Measurements from ENCODE around the gene ARMC7. TPM values are rescaled to one million over a fixed set of nuclear protein-coding genes. Genes with fewer than 3 reads are reported as not detected.
"Not testable (repeated sequence)": the region's sequence is repeated elsewhere in the genome, so short reads cannot be mapped to it uniquely, and the experiment has no call there.

ARMC7 gene
- total RNA-seq, 1 donor from 2014 or later: 13.0 TPM

DNA sequence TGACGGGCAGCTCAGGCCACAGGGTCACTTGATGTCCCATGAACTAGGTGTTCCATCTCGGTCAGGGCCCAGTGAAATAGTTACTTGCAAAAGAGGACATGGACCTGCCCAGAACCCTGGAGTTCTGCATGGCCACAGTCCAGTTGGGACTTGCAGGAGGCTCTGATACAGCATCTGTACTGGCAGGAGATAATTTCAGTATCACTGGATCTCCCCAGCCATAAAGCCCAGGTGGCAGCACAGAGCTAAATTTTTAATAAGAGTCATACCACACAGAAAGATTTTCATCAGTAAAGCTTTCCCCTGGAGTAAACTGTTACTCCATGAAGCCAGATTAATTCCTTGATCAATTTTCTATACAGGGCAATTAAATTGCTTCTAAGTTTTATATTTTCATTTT is 40.0 kb upstream of the ARMC7 start:
- intact Hi-C loops (cut with micrococcal nuclease): loop anchor here (5.0 kb wide), 1 partner anchor 38 kb away; the partner anchor contains the start of gene ARMC7
- no peak overlapping the region for H3K4me3 Mint-ChIP-seq
- no peaks in the 10 kb centered on the region for H3K9me3 Mint-ChIP-seq
- no peaks in the 10 kb centered on the region for H3K27me3 Mint-ChIP-seq (ENCODE audit: insufficient read depth)
- no peak for DNase-seq (ENCODE audit: low spot score)
- peaks cover 26% of the 10 kb centered on the region for H3K4me1 Mint-ChIP-seq (ENCODE audit: low read depth)
- no peak overlapping the region for H3K27ac Mint-ChIP-seq
- H3K36me3 Mint-ChIP-seq (ENCODE audit: low read depth): peaks cover 5% of the 10 kb centered on the region

DNA sequence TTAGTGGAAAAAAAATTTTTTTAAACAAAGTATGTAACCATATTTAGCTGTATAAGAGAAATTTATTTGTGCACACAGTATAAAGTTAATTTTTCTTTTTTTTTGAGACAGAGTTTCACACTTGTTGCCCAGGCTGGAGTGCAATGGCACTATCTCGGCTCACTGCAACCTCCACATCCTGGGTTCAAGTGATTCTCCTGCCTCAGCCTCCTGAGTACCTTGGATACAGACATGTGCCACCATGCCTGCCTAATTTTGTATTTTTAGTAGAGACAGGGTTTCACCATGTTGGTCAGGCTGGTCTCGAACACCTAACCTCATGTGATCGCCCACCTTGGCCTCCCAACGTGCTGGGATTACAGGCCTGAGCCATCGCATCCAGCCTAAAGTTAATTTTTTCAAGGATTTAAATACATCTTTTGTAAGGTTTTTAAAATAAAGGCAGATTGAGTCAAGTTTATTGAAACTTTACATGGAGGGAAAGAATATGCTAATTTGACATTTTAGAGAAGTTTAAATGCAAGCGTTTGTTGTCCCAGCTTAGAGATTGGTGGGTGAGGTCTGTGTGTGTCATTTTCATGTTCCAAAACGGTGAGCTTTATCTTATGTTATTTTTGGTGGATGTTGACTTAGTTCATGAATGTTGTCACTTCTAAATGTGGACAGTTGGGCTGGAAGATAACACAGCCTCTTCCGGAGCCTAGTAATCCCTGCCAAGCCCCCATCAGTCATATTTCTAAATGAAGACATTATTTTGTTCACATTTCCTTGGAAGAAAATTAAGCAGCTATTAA is 38.1 kb upstream of the ARMC7 start:
- DNase-seq (ENCODE audit: low spot score); H3K4me3 Mint-ChIP-seq; intact Hi-C loops (cut with micrococcal nuclease); H3K9me3 Mint-ChIP-seq; H3K27me3 Mint-ChIP-seq (ENCODE audit: insufficient read depth); H3K27ac Mint-ChIP-seq; H3K4me1 Mint-ChIP-seq (ENCODE audit: low read depth); H3K36me3 Mint-ChIP-seq (ENCODE audit: low read depth): not testable (repeated sequence)

GRCh38 chr17:75072909-75073308 is 36.9 kb upstream of the ARMC7 start:
- H3K27me3 Mint-ChIP-seq (ENCODE audit: insufficient read depth); H3K36me3 Mint-ChIP-seq (ENCODE audit: low read depth); DNase-seq (ENCODE audit: low spot score); H3K27ac Mint-ChIP-seq; H3K9me3 Mint-ChIP-seq; intact Hi-C loops (cut with micrococcal nuclease); H3K4me3 Mint-ChIP-seq; H3K4me1 Mint-ChIP-seq (ENCODE audit: low read depth): not testable (repeated sequence)

DNA sequence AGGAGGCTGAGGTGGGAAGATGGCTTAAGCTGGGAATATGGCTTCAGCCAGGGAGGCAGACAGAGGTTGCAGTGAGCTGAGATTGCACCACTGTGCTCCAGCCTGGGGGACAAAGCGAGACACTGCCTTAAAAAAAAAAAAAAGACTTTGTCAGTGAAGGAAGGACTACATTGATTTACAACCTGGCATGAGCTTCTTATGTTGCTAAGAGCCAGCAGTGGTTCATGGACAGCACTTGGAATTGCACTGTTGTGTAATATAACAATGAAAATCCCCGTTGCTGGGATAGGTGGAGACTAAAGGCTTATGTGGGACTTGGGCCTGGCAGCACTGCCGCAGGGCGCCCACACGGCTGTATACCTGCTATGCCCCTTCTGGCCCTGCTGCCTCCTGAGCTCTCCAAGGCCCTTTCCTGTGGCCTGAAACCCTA is 36.1 kb upstream of the ARMC7 start:
- intact Hi-C loops (cut with micrococcal nuclease): no loop called here
- H3K27me3 Mint-ChIP-seq (ENCODE audit: insufficient read depth): no peaks in the 10 kb centered on the region
- DNase-seq (ENCODE audit: low spot score): no peak
- H3K36me3 Mint-ChIP-seq (ENCODE audit: low read depth): no peaks in the 10 kb centered on the region
- no peak overlapping the region for H3K27ac Mint-ChIP-seq
- peaks cover 11% of the 10 kb centered on the region for H3K4me1 Mint-ChIP-seq (ENCODE audit: low read depth)
- H3K4me3 Mint-ChIP-seq: no peak overlapping the region
- no peaks in the 10 kb centered on the region for H3K9me3 Mint-ChIP-seq

GRCh38 chr17:75074532-75074931 is 35.2 kb upstream of the ARMC7 start:
- Mint-ChIP-seq H3K4me1 (ENCODE audit: low read depth) (peaks cover 11% of the 10 kb centered on the region), H3K27me3 (ENCODE audit: insufficient read depth) (no peaks in the 10 kb centered on the region), H3K27ac (no peak overlapping the region), H3K9me3 (no peaks in the 10 kb centered on the region), H3K4me3 (no peak overlapping the region), H3K36me3 (ENCODE audit: low read depth) (no peaks in the 10 kb centered on the region)
- intact Hi-C loops (cut with micrococcal nuclease): no loop called here
- no peak for DNase-seq (ENCODE audit: low spot score)

GRCh38 chr17:75075597-75076336 is 34.0 kb upstream of the ARMC7 start:
- H3K4me1 Mint-ChIP-seq (ENCODE audit: low read depth): peaks cover 11% of the 10 kb centered on the region
- H3K36me3 Mint-ChIP-seq (ENCODE audit: low read depth): no peaks in the 10 kb centered on the region
- no peak overlapping the region for H3K27ac Mint-ChIP-seq
- H3K4me3 Mint-ChIP-seq: no peak overlapping the region
- no peak for DNase-seq (ENCODE audit: low spot score)
- intact Hi-C loops (cut with micrococcal nuclease): loop anchor here (2.0 kb wide), 1 partner anchor 33 kb away; the partner anchor contains the start of gene ARMC7
- H3K27me3 Mint-ChIP-seq (ENCODE audit: insufficient read depth): no peaks in the 10 kb centered on the region
- H3K9me3 Mint-ChIP-seq: no peaks in the 10 kb centered on the region

DNA sequence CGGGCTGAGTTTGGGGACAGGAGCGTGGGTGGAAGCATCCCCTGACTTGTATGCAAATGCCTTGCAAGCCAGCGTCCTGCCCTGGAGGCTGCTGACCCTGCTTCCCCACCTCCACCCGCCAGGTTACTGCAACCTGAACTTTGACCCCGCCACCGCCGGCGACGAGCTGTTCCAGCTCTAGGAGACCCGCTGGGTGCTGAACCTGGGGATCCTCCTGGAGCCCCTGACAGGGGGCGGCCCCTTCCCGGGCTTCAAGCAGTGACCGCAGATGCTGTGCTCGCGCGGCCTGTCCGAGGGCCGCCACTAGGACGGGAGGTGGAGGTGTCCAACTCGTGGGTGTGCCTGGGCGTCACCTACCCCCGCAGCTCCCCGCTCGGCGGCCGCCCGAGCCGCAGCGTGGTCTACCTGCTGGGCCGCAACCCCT is 32.7 kb upstream of the ARMC7 start:
- Mint-ChIP-seq H3K9me3 (no peaks in the 10 kb centered on the region), H3K27me3 (ENCODE audit: insufficient read depth) (no peaks in the 10 kb centered on the region), H3K36me3 (ENCODE audit: low read depth) (no peaks in the 10 kb centered on the region), H3K4me3 (peak overlapping the region; percentile 52), H3K27ac (no peak overlapping the region), H3K4me1 (ENCODE audit: low read depth) (peaks cover 11% of the 10 kb centered on the region)
- DNase-seq (ENCODE audit: low spot score): no peak
- intact Hi-C loops (cut with micrococcal nuclease): loop anchor here (2.0 kb wide), 1 partner anchor 32 kb away; the partner anchor contains the start of gene ARMC7

DNA sequence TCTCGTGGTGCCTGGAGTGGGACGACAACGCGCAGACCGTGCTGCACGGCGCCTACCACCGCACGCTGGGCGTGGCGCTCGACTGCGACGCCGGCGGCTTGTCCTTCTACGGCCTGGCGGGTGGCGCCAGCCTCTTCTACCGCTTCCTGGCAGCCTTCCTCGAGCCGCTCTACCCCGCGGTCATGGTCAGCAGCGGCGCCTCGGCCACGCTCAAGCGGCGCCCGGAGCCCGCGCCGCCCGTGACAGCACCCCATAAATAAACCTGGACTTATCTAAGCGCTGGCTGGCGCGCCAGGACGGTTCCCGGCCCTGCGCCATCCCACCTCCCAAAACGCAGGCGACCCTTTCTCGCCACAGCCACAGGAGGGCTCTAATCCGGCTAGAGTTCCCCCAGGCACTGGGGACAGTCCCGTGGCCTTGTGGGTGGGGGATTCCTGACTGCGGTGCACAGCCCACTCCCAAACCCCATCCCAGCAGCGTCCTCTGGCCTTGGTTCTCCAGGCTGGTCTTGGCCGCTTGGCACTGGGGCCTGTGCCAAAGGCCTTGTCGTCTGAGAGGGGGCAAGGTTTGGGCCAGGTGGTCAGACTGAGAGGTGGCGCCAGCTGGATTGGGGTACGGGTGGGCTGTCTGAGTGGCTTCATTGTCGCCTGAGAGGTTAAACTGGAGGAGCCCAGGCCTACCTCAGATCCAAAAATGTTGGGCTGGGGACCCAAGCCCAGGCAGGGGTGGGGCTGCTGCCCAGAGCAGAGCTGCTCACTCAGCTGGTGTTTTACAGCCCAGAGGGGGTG is 32.1 kb upstream of the ARMC7 start:
- Mint-ChIP-seq H3K9me3 (no peaks in the 10 kb centered on the region), H3K27me3 (ENCODE audit: insufficient read depth) (no peaks in the 10 kb centered on the region), H3K4me1 (ENCODE audit: low read depth) (peaks cover 11% of the 10 kb centered on the region), H3K36me3 (ENCODE audit: low read depth) (no peaks in the 10 kb centered on the region), H3K4me3 (peak overlapping the region; percentile 52), H3K27ac (peak overlapping the region; percentile 29)
- intact Hi-C loops (cut with micrococcal nuclease): loop anchor here (2.0 kb wide), 1 partner anchor 31 kb away; the partner anchor contains the start of gene ARMC7
- DNase-seq (ENCODE audit: low spot score): peak; percentile 24

DNA sequence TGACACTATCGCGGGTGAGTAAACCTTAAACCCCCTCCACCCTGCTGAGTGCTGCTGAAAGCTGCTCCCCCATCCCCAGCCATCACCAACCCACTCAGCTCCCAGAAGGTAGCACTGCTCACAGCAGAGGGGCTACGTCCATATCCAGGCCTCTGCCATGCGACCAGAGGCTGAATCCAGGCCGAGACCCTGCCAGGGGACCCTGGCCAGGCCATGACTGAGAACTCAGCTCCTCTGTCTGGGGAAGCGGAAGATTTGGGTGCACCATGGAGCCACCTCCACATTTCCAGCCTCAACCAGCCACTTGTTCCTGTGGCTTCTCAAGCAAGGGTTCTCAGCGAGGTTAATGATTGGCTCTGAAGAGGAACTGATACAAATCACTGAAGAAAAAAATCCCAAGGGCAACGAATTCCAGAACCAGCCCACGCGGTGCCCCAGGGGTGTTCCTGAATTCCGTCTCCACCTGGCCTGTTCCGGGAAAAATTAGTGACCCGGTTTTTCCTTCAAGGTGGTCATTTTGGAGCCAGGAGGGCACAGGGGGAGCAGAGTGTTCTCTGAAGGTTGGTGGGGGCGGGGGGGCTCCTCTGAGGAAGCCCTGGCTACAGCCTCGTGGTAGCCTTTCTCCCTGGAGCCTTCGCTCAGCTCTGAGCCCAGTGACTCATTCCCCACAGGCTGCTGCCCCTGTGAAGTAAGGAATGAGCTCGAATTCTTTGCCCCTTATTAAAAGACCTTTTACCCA is 31.3 kb upstream of the ARMC7 start:
- intact Hi-C loops (cut with micrococcal nuclease): no loop called here
- H3K27ac Mint-ChIP-seq: no peak overlapping the region
- no peak overlapping the region for H3K4me3 Mint-ChIP-seq
- no peaks in the 10 kb centered on the region for H3K27me3 Mint-ChIP-seq (ENCODE audit: insufficient read depth)
- H3K9me3 Mint-ChIP-seq: no peaks in the 10 kb centered on the region
- H3K4me1 Mint-ChIP-seq (ENCODE audit: low read depth): peaks cover 11% of the 10 kb centered on the region
- no peaks in the 10 kb centered on the region for H3K36me3 Mint-ChIP-seq (ENCODE audit: low read depth)
- DNase-seq (ENCODE audit: low spot score): no peak

GRCh38 chr17:75079023-75079373 is 30.8 kb upstream of the ARMC7 start:
- H3K4me1 Mint-ChIP-seq (ENCODE audit: low read depth): peaks cover 14% of the 10 kb centered on the region
- intact Hi-C loops (cut with micrococcal nuclease): no loop called here
- no peak for DNase-seq (ENCODE audit: low spot score)
- H3K27ac Mint-ChIP-seq: no peak overlapping the region
- no peaks in the 10 kb centered on the region for H3K36me3 Mint-ChIP-seq (ENCODE audit: low read depth)
- H3K9me3 Mint-ChIP-seq: no peaks in the 10 kb centered on the region
- H3K27me3 Mint-ChIP-seq (ENCODE audit: insufficient read depth): no peaks in the 10 kb centered on the region
- H3K4me3 Mint-ChIP-seq: no peak overlapping the region

DNA sequence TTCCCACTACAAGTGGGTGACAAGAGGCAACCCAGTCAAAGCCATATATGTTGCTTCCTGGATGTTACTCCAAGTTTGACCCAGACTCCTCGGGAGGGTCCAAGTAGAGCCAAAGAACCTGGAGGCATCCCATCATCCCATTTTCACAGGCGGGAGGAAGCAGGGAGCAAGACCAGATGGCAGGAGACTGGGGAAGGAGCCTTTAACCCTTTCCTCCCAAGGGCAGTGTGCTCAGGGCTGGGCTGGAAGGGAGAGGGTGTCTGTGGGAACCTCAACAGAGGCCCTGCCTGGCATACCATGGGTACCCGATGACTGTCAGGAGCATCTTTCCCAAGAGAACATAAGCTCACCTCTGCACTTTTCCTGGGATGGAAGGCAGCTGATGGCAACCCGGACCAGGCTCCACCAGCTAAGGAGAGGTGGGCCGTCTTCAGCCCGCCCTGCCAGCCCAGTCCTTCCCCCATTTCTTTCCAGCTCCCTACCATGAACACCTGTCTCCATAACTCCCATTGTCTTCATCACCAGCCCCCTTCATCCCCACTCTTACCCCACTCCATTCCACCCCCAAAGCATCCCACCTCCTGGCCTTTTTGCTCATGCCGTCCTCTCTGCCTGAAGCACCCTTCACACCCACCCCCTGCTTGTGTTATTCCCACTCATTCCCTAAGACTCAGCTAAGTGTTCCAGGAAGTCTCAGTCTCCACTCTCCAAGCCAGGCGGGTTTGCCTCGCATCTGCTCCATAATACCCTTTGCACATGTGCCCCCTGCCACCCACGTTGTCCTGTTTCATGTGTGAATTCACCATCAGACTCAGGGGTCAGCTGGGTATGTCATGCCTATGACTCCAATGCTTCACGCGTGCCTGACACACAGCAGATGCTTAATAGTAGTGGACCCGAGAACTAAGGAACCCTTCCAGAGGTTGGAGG is 27.9 kb upstream of the ARMC7 start:
- no peaks in the 10 kb centered on the region for H3K36me3 Mint-ChIP-seq (ENCODE audit: low read depth)
- H3K4me1 Mint-ChIP-seq (ENCODE audit: low read depth): peaks cover 24% of the 10 kb centered on the region
- H3K27ac Mint-ChIP-seq: no peak overlapping the region
- no peak overlapping the region for H3K4me3 Mint-ChIP-seq
- intact Hi-C loops (cut with micrococcal nuclease): no loop called here
- no peak for DNase-seq (ENCODE audit: low spot score)
- no peaks in the 10 kb centered on the region for H3K9me3 Mint-ChIP-seq
- no peaks in the 10 kb centered on the region for H3K27me3 Mint-ChIP-seq (ENCODE audit: insufficient read depth)

All from activated T-helper 1 cell treated with anti-CD3 and anti-CD28 coated beads, Interleukin-12 subunit alpha, Interleukin-12 subunit beta, Interleukin-2, Interleukin-4 antibody, amounts not matched to agents 30 ng/mL and 10 ng/mL and 1 ng/mL, durations not matched to agents 14 hours and 24 hours and 36 hours (primary cell).